GM12892 (cell line): Measurements from ENCODE around the gene ALDH8A1.

Experiments
- DNase-seq: peaks from one replicate; pipeline ENCODE4 v3.0.0; 2011; ENCODE audit not compliant: insufficient read length
- FAIRE-seq: peaks from 2 replicates; lab custom pipeline; 2011; peaks lifted over from hg19 to GRCh38; lab: Jason Lieb, UNC
- POLR2A ChIP-seq: IDR thresholded peaks from 2 replicates; pipeline ENCODE4 v1.6.1; 2011; ENCODE audit warnings: low read depth, low read length, control low read depth
- POLR2AphosphoS5 ChIP-seq: IDR thresholded peaks from 2 replicates; pipeline ENCODE4 v1.6.1; 2011; ENCODE audit warnings: low read depth, low read length, control low read depth
- TAF1 ChIP-seq: IDR thresholded peaks from 2 replicates; pipeline ENCODE4 v1.6.1; 2011; ENCODE audit warnings: low read depth, mild to moderate bottlenecking, control low read depth, low read length, borderline replicate concordance

ALDH8A1 gene

GRCh38 chr6:134948691-134949090 is 1.2 kb downstream of the ALDH8A1 start:
- DNase-seq (no peak), FAIRE-seq (no peak)
- TF ChIP-seq POLR2AphosphoS5 (no peak), TAF1 (no peak), POLR2A (no peak)

GRCh38 chr6:134948142-134948541 is 1.8 kb downstream of the ALDH8A1 start:
- no peak for FAIRE-seq
- no peak for DNase-seq
- no peak for TF ChIP-seq POLR2A
- TF ChIP-seq TAF1: no peak
- no peak for TF ChIP-seq POLR2AphosphoS5

GRCh38 chr6:134945045-134945444 is 4.9 kb downstream of the ALDH8A1 start:
- no peak for FAIRE-seq
- DNase-seq: no peak
- TF ChIP-seq TAF1 (no peak), POLR2AphosphoS5 (no peak), POLR2A (no peak)

- no peak for FAIRE-seq
- DNase-seq: no peak
- TF ChIP-seq POLR2AphosphoS5 (no peak), TAF1 (no peak), POLR2A (no peak)
Measured at GRCh38 chr6:134943522-134944111, 6.3 kb downstream of the ALDH8A1 start.

- FAIRE-seq: no peak
- DNase-seq: no peak
- no peak for TF ChIP-seq POLR2AphosphoS5
- no peak for TF ChIP-seq POLR2A
- TF ChIP-seq TAF1: no peak
Measured at GRCh38 chr6:134938896-134939295, 11.0 kb downstream of the ALDH8A1 start.

GRCh38 chr6:134937426-134937825 is 12.5 kb downstream of the ALDH8A1 start:
- no peak for TF ChIP-seq POLR2A
- no peak for TF ChIP-seq TAF1
- TF ChIP-seq POLR2AphosphoS5: no peak
- FAIRE-seq: no peak
- DNase-seq: no peak

- no peak for DNase-seq
- no peak for FAIRE-seq
- TF ChIP-seq POLR2A (no peak), POLR2AphosphoS5 (no peak), TAF1 (no peak)
Measured at GRCh38 chr6:134936931-134937330, 13.0 kb downstream of the ALDH8A1 start.

GRCh38 chr6:134936476-134936875 is 13.4 kb downstream of the ALDH8A1 start:
- no peak for FAIRE-seq
- no peak for DNase-seq
- TF ChIP-seq TAF1: no peak
- TF ChIP-seq POLR2AphosphoS5: no peak
- no peak for TF ChIP-seq POLR2A

- TF ChIP-seq POLR2A (no peak), POLR2AphosphoS5 (no peak), TAF1 (no peak)
- DNase-seq: no peak
Measured at GRCh38 chr6:134934793-134935485, 15.0 kb downstream of the ALDH8A1 start.

GRCh38 chr6:134932535-134933470 is 17.1 kb downstream of the ALDH8A1 start:
- TF ChIP-seq TAF1: no peak
- no peak for TF ChIP-seq POLR2AphosphoS5
- no peak for TF ChIP-seq POLR2A
- DNase-seq: no peak
- no peak for FAIRE-seq

More at GRCh38 chr6:134934793-134935485, 15.0 kb downstream of the ALDH8A1 start:
- no peak for FAIRE-seq

GRCh38 chr6:134932098-134932497 is 17.8 kb downstream of the ALDH8A1 start:
- DNase-seq (no peak), FAIRE-seq (no peak)
- no peak for TF ChIP-seq POLR2AphosphoS5
- TF ChIP-seq TAF1: no peak
- no peak for TF ChIP-seq POLR2A
